ENCODE results near the gene KCNIP1. TPM values are rescaled to one million over a fixed set of nuclear protein-coding genes. Genes with fewer than 3 reads are reported as not detected.

The KCNIP1 gene
- total and polyA plus RNA-seq, 8 donors: 0.20 to 0.73 (median 0.31) TPM; not detected in 3

DNA sequence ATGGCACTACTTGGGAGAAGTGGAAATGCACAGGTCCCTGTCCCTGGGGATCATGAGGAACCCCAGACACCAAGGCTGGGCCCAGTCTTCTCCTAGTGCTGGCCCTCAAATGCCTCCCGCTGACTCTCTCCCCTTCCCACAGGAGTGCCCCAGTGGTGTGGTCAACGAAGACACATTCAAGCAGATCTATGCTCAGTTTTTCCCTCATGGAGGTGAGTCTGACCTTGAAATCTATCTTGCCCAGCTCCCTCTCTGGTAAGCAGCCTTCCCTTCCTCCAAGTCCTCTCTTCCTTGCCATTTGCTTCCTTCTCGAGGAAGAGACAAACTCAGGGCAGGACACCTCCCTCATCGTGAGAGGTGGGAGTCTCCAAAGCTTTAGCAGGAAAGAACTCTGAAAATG is 216.4 kb downstream of the KCNIP1 start:
- Histone ChIP-seq H3K4me3 (no peak overlapping the region), H3K9me3 (no peaks in the 10 kb centered on the region), H3K27me3 (peaks cover 0 to 24% (median 0%) of the 10 kb centered on the region in 3 donors), H3K36me3 (no peaks in the 10 kb centered on the region), H3K27ac (no peak overlapping the region), H3K4me1 (no peaks in the 10 kb centered on the region)
- no peak for TF ChIP-seq POLR2A (IDR thresholded peaks at IDR 0.05)
- no peak for TF ChIP-seq POLR2AphosphoS5 (IDR thresholded peaks at IDR 0.05)
- TF ChIP-seq, protein P1, sequence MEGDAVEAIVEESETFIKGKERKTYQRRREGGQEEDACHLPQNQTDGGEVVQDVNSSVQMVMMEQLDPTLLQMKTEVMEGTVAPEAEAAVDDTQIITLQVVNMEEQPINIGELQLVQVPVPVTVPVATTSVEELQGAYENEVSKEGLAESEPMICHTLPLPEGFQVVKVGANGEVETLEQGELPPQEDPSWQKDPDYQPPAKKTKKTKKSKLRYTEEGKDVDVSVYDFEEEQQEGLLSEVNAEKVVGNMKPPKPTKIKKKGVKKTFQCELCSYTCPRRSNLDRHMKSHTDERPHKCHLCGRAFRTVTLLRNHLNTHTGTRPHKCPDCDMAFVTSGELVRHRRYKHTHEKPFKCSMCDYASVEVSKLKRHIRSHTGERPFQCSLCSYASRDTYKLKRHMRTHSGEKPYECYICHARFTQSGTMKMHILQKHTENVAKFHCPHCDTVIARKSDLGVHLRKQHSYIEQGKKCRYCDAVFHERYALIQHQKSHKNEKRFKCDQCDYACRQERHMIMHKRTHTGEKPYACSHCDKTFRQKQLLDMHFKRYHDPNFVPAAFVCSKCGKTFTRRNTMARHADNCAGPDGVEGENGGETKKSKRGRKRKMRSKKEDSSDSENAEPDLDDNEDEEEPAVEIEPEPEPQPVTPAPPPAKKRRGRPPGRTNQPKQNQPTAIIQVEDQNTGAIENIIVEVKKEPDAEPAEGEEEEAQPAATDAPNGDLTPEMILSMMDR (IDR thresholded peaks at IDR 0.05): no peak
- TF ChIP-seq EP300 (IDR thresholded peaks at IDR 0.05): no peak
- WGBS, 5 donors: 81 to 85% (median 84%) methylated on average over 4 of the region's 4 CpGs
- intact Hi-C loops (cut with DNase I; ENCODE audit: low total_unique reads): no loop called here
- no peak for DNase-seq

DNA sequence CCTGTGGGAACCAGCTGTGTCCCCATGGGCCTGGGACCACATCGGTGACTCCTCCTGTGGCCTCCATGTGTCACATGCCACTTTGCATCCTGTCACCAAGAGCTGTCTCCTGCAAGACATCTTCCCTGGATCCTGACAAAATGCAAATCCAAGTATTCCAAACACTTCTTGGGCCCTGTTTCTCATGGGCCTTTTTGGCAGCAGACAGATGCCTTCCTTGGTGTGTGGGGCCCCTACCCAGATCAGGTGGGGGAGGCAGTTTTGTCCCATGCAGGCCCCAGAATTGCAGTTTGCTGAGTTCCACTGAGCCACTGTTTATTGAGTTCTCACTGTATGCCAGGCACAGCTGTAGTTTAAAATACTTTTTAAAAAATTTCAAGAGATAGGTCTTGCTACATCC is 217.2 kb downstream of the KCNIP1 start:
- no peaks in the 10 kb centered on the region for H3K9me3 ChIP-seq
- WGBS, 5 donors: 59 to 84% (median 80%) methylated on average over 1 of the region's 1 CpG
- no peaks in the 10 kb centered on the region for H3K36me3 ChIP-seq
- H3K4me3 ChIP-seq: no peak overlapping the region
- H3K27ac ChIP-seq: no peak overlapping the region
- H3K4me1 ChIP-seq: no peaks in the 10 kb centered on the region
- intact Hi-C loops (cut with DNase I; ENCODE audit: low total_unique reads): no loop called here
- TF ChIP-seq, protein P1 (IDR thresholded peaks at IDR 0.05): no peak
- TF ChIP-seq POLR2AphosphoS5 (IDR thresholded peaks at IDR 0.05) (no peak), EP300 (IDR thresholded peaks at IDR 0.05) (no peak), POLR2A (IDR thresholded peaks at IDR 0.05) (no peak)
- DNase-seq: no peak
- H3K27me3 ChIP-seq: peaks cover 0 to 24% (median 0%) of the 10 kb centered on the region in 3 donors

DNA sequence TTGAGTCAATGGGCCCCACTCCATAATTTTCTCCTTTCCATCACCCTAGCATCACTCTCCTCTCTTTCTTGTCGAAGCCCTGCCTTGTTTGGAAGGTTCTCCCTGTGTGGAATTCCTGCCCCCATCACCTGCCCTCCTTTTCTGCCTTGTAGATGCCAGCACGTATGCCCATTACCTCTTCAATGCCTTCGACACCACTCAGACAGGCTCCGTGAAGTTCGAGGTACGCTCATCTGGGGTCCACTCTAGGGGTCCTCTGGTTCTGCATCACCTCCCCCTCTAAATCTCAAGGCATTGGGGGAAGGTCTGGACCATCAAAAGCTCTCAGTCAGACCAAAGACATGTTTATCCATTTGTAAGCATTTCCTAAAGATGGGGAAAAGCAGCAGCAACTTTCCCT is 217.9 kb downstream of the KCNIP1 start:
- intact Hi-C loops (cut with DNase I; ENCODE audit: low total_unique reads): no loop called here
- Histone ChIP-seq H3K27me3 (peaks cover 0 to 24% (median 0%) of the 10 kb centered on the region in 3 donors), H3K36me3 (no peaks in the 10 kb centered on the region), H3K9me3 (no peaks in the 10 kb centered on the region), H3K4me1 (no peaks in the 10 kb centered on the region), H3K4me3 (no peak overlapping the region), H3K27ac (no peak overlapping the region)
- TF ChIP-seq POLR2A (IDR thresholded peaks at IDR 0.05) (no peak), POLR2AphosphoS5 (IDR thresholded peaks at IDR 0.05) (no peak), EP300 (IDR thresholded peaks at IDR 0.05) (no peak)
- TF ChIP-seq, protein P1 (IDR thresholded peaks at IDR 0.05): no peak
- DNase-seq: no peak
- WGBS, 5 donors: 78 to 86% (median 82%) methylated on average over 6 of the region's 6 CpGs

DNA sequence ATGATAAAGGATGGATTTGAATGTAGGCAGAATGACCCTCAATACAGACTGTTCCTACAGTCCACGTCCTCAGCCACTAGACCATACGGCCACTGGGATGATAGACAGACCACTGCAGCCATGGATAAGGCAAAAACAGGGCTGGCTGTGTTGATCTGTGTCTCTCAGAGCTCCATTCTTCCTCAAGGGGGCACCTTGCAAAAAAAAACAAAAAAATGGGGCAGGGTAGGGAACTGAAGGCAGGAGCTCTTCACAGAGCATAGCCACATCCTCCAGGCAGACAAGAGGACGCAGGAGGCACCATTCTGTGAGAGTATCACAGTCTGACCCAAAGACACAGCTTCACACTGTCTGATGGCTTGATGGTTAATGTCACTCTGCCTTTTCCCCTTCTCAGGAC is 218.5 kb downstream of the KCNIP1 start:
- Histone ChIP-seq H3K27ac (no peak overlapping the region), H3K4me1 (no peaks in the 10 kb centered on the region), H3K9me3 (no peaks in the 10 kb centered on the region), H3K36me3 (no peaks in the 10 kb centered on the region), H3K4me3 (no peak overlapping the region), H3K27me3 (peaks cover 0 to 24% (median 0%) of the 10 kb centered on the region in 3 donors)
- intact Hi-C loops (cut with DNase I; ENCODE audit: low total_unique reads): no loop called here
- DNase-seq: no peak
- TF ChIP-seq POLR2A (IDR thresholded peaks at IDR 0.05) (no peak), EP300 (IDR thresholded peaks at IDR 0.05) (no peak), POLR2AphosphoS5 (IDR thresholded peaks at IDR 0.05) (no peak)
- TF ChIP-seq, protein P1 (IDR thresholded peaks at IDR 0.05): no peak
- 59 to 73% (median 69%) methylated on average over 3 of the region's 3 CpGs for whole genome bisulfite sequencing, 5 donors

Data from stomach (tissue), 9 donors.